ENCODE measurements around the gene ZYG11B. TPM values are rescaled to one million over a fixed set of nuclear protein-coding genes. Genes with fewer than 3 reads are reported as not detected.
A peak's percentile ranks its signal among the peaks of the same experiment; 100 is the strongest.
"Not testable (repeated sequence)": the region's sequence is repeated elsewhere in the genome, so short reads cannot be mapped to it uniquely, and the experiment has no call there.

The ZYG11B gene
- total and polyA plus RNA-seq, 5 donors from 2014 or later, result 13.6 to 21.1 (median 15.3) TPM

GRCh38 chr1:52713590-52713989 lies 12.7 kb upstream of the ZYG11B start:
- Mint-ChIP-seq H3K4me3 (no peak overlapping the region), H3K9me3 (no peaks in the 10 kb centered on the region), H3K36me3 (no peaks in the 10 kb centered on the region), H3K4me1 (no peaks in the 10 kb centered on the region), H3K27me3 (peaks cover 14% of the 10 kb centered on the region), H3K27ac (no peak overlapping the region)
- H3K4me3 ChIP-seq (ENCODE audit: low read depth, low read length), result no peak overlapping the region
- H3K27me3 ChIP-seq (ENCODE audit: control insufficient read depth, insufficient read depth, low read length), result no peaks in the 10 kb centered on the region
- ATAC-seq (ENCODE audit: low read depth in 2 of 2), result no peak
- H3K4me1 ChIP-seq (ENCODE audit: control insufficient read depth, insufficient read depth, low read length, poor library complexity, severe bottlenecking), result no peaks in the 10 kb centered on the region
- H3K36me3 ChIP-seq (ENCODE audit: control insufficient read depth, insufficient read depth, low read length), result no peaks in the 10 kb centered on the region
- no peaks in the 10 kb centered on the region for H3K9me3 ChIP-seq (ENCODE audit: control insufficient read depth in 2 of 2, low read length in 2 of 2)
- no peak for DNase-seq
- H3K27ac ChIP-seq (ENCODE audit: insufficient read depth, low read length, poor library complexity, severe bottlenecking), result no peak overlapping the region

DNA sequence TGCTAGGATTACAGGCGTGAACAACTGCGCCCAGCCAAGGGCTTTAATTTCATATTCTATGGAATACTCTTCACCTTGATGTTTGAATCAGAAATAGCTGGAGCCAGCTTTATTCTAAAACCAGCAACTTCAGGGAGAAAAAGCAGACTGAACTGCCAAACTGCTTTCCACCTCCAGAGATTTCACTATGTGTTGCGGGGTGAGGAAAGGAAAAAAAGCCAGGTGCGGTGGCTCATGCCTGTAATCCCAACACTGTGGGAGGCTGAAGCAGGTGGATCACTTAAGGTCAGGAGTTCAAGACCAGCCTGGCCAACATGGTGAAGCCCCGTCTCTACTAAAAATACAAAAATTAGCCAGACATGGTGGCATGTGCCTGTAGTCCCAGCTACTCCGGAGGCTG lies 11.0 kb upstream of the ZYG11B start:
- H3K4me3 Mint-ChIP-seq; H3K4me1 Mint-ChIP-seq; ATAC-seq (ENCODE audit: low read depth in 2 of 2); H3K36me3 Mint-ChIP-seq; H3K9me3 ChIP-seq (ENCODE audit: control insufficient read depth in 2 of 2, low read length in 2 of 2); H3K27ac Mint-ChIP-seq; H3K4me3 ChIP-seq (ENCODE audit: low read depth, low read length); H3K27me3 ChIP-seq (ENCODE audit: control insufficient read depth, insufficient read depth, low read length); H3K4me1 ChIP-seq (ENCODE audit: control insufficient read depth, insufficient read depth, low read length, poor library complexity, severe bottlenecking); H3K36me3 ChIP-seq (ENCODE audit: control insufficient read depth, insufficient read depth, low read length); H3K27ac ChIP-seq (ENCODE audit: insufficient read depth, low read length, poor library complexity, severe bottlenecking); DNase-seq; H3K9me3 Mint-ChIP-seq: not testable (repeated sequence)
- peaks cover 14% of the 10 kb centered on the region for H3K27me3 Mint-ChIP-seq

GRCh38 chr1:52723260-52723659 lies 3.0 kb upstream of the ZYG11B start:
- H3K4me3 Mint-ChIP-seq, result peak overlapping the region in 3 of 4 donors; percentile 32 to 86 (median 62)
- DNase-seq (no peak), ATAC-seq (ENCODE audit: low read depth in 2 of 2) (no peak)
- peaks cover 23% of the 10 kb centered on the region for H3K27me3 Mint-ChIP-seq
- Histone ChIP-seq H3K27ac (ENCODE audit: insufficient read depth, low read length, poor library complexity, severe bottlenecking) (no peak overlapping the region), H3K9me3 (ENCODE audit: control insufficient read depth in 2 of 2, low read length in 2 of 2) (no peaks in the 10 kb centered on the region), H3K4me1 (ENCODE audit: control insufficient read depth, insufficient read depth, low read length, poor library complexity, severe bottlenecking) (peaks cover 16% of the 10 kb centered on the region), H3K27me3 (ENCODE audit: control insufficient read depth, insufficient read depth, low read length) (peaks cover 3% of the 10 kb centered on the region), H3K36me3 (ENCODE audit: control insufficient read depth, insufficient read depth, low read length) (no peaks in the 10 kb centered on the region), H3K4me3 (ENCODE audit: low read depth, low read length) (no peak overlapping the region)
- H3K9me3 Mint-ChIP-seq, result no peaks in the 10 kb centered on the region
- H3K4me1 Mint-ChIP-seq, result peaks cover 10 to 45% (median 21%) of the 10 kb centered on the region in 4 donors
- peaks cover 4% of the 10 kb centered on the region for H3K36me3 Mint-ChIP-seq
- peak overlapping the region in 1 of 3 donors; percentile 87 for H3K27ac Mint-ChIP-seq

DNA sequence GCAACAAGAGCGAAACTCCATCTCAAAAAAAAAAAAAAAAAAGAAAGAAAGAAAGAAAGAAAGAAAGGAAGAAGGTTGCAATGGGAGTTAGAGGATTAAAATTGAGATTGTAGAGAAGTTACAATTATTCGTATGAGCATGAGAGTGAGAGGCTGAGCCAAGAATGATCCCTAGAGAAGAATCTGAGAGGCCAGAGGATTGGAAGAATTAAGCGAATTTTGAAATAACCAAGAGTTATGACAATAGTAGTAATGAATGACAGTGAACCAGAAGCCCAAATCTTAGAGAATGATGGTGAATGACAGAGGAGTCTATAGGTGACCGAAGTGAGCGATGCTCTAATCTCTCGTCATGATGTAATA lies 369 bp upstream of the ZYG11B start:
- Mint-ChIP-seq H3K9me3 (no peaks in the 10 kb centered on the region), H3K36me3 (peaks cover 4% of the 10 kb centered on the region), H3K27ac (peak overlapping the region; percentile 79 to 98 (median 93)), H3K27me3 (peaks cover 16% of the 10 kb centered on the region), H3K4me1 (peaks cover 15 to 58% (median 35%) of the 10 kb centered on the region in 4 donors), H3K4me3 (peak overlapping the region; percentile 87 to 95 (median 90))
- no peaks in the 10 kb centered on the region for H3K9me3 ChIP-seq (ENCODE audit: control insufficient read depth in 2 of 2, low read length in 2 of 2)
- peak overlapping the region; percentile 91 for H3K4me3 ChIP-seq (ENCODE audit: low read depth, low read length)
- DNase-seq (no peak), ATAC-seq (ENCODE audit: low read depth in 2 of 2) (no peak)
- no peaks in the 10 kb centered on the region for H3K36me3 ChIP-seq (ENCODE audit: control insufficient read depth, insufficient read depth, low read length)
- peaks cover 3% of the 10 kb centered on the region for H3K27me3 ChIP-seq (ENCODE audit: control insufficient read depth, insufficient read depth, low read length)
- peaks cover 20% of the 10 kb centered on the region for H3K4me1 ChIP-seq (ENCODE audit: control insufficient read depth, insufficient read depth, low read length, poor library complexity, severe bottlenecking)
- H3K27ac ChIP-seq (ENCODE audit: insufficient read depth, low read length, poor library complexity, severe bottlenecking), result peak overlapping the region; percentile 45

GRCh38 chr1:52727114-52727586 lies 897 bp downstream of the ZYG11B start:
- ATAC-seq (ENCODE audit: low read depth in 2 of 2) (no peak), DNase-seq (peak in 1 of 3 donors; percentile 14)
- Mint-ChIP-seq H3K27ac (peak overlapping the region; percentile 48 to 95 (median 93)), H3K4me3 (peak overlapping the region; percentile 95 to 97 (median 96)), H3K4me1 (peaks cover 15 to 58% (median 37%) of the 10 kb centered on the region in 4 donors), H3K36me3 (peaks cover 4% of the 10 kb centered on the region), H3K9me3 (no peaks in the 10 kb centered on the region), H3K27me3 (peaks cover 16% of the 10 kb centered on the region)
- no peaks in the 10 kb centered on the region for H3K9me3 ChIP-seq (ENCODE audit: control insufficient read depth in 2 of 2, low read length in 2 of 2)
- H3K27ac ChIP-seq (ENCODE audit: insufficient read depth, low read length, poor library complexity, severe bottlenecking), result no peak overlapping the region
- H3K27me3 ChIP-seq (ENCODE audit: control insufficient read depth, insufficient read depth, low read length), result peaks cover 3% of the 10 kb centered on the region
- no peaks in the 10 kb centered on the region for H3K36me3 ChIP-seq (ENCODE audit: control insufficient read depth, insufficient read depth, low read length)
- peaks cover 20% of the 10 kb centered on the region for H3K4me1 ChIP-seq (ENCODE audit: control insufficient read depth, insufficient read depth, low read length, poor library complexity, severe bottlenecking)
- H3K4me3 ChIP-seq (ENCODE audit: low read depth, low read length), result peak overlapping the region; percentile 94

GRCh38 chr1:52727956-52728656 lies 1.9 kb downstream of the ZYG11B start:
- H3K9me3 ChIP-seq (ENCODE audit: control insufficient read depth in 2 of 2, low read length in 2 of 2), result no peaks in the 10 kb centered on the region
- Mint-ChIP-seq H3K36me3 (peaks cover under 1% of the 10 kb centered on the region), H3K27me3 (peaks cover 11% of the 10 kb centered on the region), H3K27ac (peak overlapping the region in 1 of 3 donors; percentile 93), H3K4me3 (peak overlapping the region; percentile 64 to 97 (median 96)), H3K4me1 (peaks cover 12 to 55% (median 36%) of the 10 kb centered on the region in 4 donors), H3K9me3 (no peaks in the 10 kb centered on the region)
- ATAC-seq (ENCODE audit: low read depth in 2 of 2) (no peak), DNase-seq (no peak)
- peaks cover 3% of the 10 kb centered on the region for H3K27me3 ChIP-seq (ENCODE audit: control insufficient read depth, insufficient read depth, low read length)
- H3K4me1 ChIP-seq (ENCODE audit: control insufficient read depth, insufficient read depth, low read length, poor library complexity, severe bottlenecking), result peaks cover 20% of the 10 kb centered on the region
- peak overlapping the region; percentile 94 for H3K4me3 ChIP-seq (ENCODE audit: low read depth, low read length)
- no peak overlapping the region for H3K27ac ChIP-seq (ENCODE audit: insufficient read depth, low read length, poor library complexity, severe bottlenecking)
- no peaks in the 10 kb centered on the region for H3K36me3 ChIP-seq (ENCODE audit: control insufficient read depth, insufficient read depth, low read length)

DNA sequence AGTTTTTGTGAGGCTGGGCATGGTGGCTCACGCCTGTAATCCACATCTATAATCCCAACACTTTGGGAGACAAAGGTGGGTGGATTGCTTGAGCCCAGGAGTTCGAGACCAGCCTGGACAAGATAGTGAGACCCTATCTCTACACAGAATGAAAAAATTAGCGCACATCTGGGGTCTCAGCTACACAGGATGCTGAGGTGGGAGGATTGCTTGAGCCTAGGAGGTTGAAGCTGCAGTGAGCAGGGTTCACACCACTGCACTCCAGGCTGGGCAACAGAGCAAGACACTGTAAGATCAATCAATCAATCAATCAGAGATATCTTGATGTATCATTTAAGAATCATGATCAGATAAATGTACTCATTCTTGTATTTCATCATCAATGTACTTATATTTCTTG lies 7.1 kb downstream of the ZYG11B start:
- no peaks in the 10 kb centered on the region for H3K36me3 ChIP-seq (ENCODE audit: control insufficient read depth, insufficient read depth, low read length)
- Mint-ChIP-seq H3K36me3 (peaks cover 4% of the 10 kb centered on the region), H3K9me3 (no peaks in the 10 kb centered on the region), H3K27me3 (no peaks in the 10 kb centered on the region), H3K27ac (peak overlapping the region in 1 of 3 donors; percentile 42), H3K4me1 (peaks cover 10 to 43% (median 17%) of the 10 kb centered on the region in 4 donors), H3K4me3 (no peak overlapping the region)
- no peak for DNase-seq
- H3K27me3 ChIP-seq (ENCODE audit: control insufficient read depth, insufficient read depth, low read length), result no peaks in the 10 kb centered on the region
- H3K4me1 ChIP-seq (ENCODE audit: control insufficient read depth, insufficient read depth, low read length, poor library complexity, severe bottlenecking), result peaks cover 3% of the 10 kb centered on the region
- no peaks in the 10 kb centered on the region for H3K9me3 ChIP-seq (ENCODE audit: control insufficient read depth in 2 of 2, low read length in 2 of 2)
- no peak overlapping the region for H3K27ac ChIP-seq (ENCODE audit: insufficient read depth, low read length, poor library complexity, severe bottlenecking)
- H3K4me3 ChIP-seq (ENCODE audit: low read depth, low read length), result no peak overlapping the region
- ATAC-seq (ENCODE audit: low read depth in 2 of 2), result no peak

DNA sequence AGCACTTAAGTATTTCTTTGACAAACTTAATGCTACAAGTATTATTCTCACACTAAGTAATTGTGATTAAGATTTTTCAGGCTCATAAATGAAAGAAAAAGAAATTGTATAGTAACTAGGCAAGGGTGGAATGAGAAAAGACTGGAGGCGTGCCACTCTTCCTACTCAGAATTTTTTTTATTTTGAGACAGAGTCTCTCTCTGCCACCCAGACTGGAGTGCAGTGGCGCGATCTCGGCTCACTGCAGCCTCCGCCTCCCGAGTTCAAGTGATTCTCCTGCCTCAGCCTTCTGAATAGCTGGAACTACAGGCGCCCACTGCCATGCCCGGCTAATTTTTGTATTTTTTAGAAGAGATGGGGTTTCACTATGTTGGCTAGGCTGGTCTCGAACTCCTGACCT lies 9.1 kb downstream of the ZYG11B start:
- not testable (repeated sequence) for DNase-seq; H3K27me3 Mint-ChIP-seq; ATAC-seq (ENCODE audit: low read depth in 2 of 2); H3K4me3 Mint-ChIP-seq; H3K27ac ChIP-seq (ENCODE audit: insufficient read depth, low read length, poor library complexity, severe bottlenecking); H3K4me1 ChIP-seq (ENCODE audit: control insufficient read depth, insufficient read depth, low read length, poor library complexity, severe bottlenecking); H3K4me3 ChIP-seq (ENCODE audit: low read depth, low read length); H3K27me3 ChIP-seq (ENCODE audit: control insufficient read depth, insufficient read depth, low read length); H3K9me3 Mint-ChIP-seq; H3K9me3 ChIP-seq (ENCODE audit: control insufficient read depth in 2 of 2, low read length in 2 of 2); H3K36me3 ChIP-seq (ENCODE audit: control insufficient read depth, insufficient read depth, low read length)
- Mint-ChIP-seq H3K36me3 (peaks cover 13% of the 10 kb centered on the region), H3K4me1 (peaks cover 5 to 41% (median 17%) of the 10 kb centered on the region in 4 donors), H3K27ac (peak overlapping the region in 1 of 3 donors; percentile 12)
